Breast epithelium (tissue), 4 donors: ENCODE measurements around the gene EIPR1. TPM values are rescaled to one million over a fixed set of nuclear protein-coding genes. Genes with fewer than 3 reads are reported as not detected.

Source experiments
- DNase-seq, 2 donors: peaks; one replicate each; pipeline ENCODE4 v3.0.0-alpha.2; 2019; ENCODE audit warnings: low spot score in 2 of 2
- H3K27ac ChIP-seq, 2 donors: fragments of 200-600 bp; sonication (generic) in 1 of 2; one replicate each; pipeline ENCODE4 v1.5.1; 2016 to 2019; ENCODE audit warnings: mild to moderate bottlenecking in 1 of 2
- H3K27me3 ChIP-seq, 2 donors: fragments of 200-600 bp; sonication (generic) in 1 of 2; one replicate each; pipeline versions ENCODE4 v1.5.1 to v1.6.0; 2017 to 2019; ENCODE audit warnings: control low read depth in 1 of 2, mild to moderate bottlenecking in 1 of 2
- H3K36me3 ChIP-seq: fragments of 200-600 bp; one replicate; pipeline ENCODE4 v1.5.1; 2019
- H3K4me1 ChIP-seq, 2 donors: fragments of 200-600 bp; sonication (generic); one replicate each; pipeline ENCODE4 v1.5.1; 2016 to 2019; ENCODE audit warnings: control low read depth in 1 of 2
- H3K4me3 ChIP-seq, 3 donors: fragments of 200-600 bp; sonication (generic); 1 replicate in 2 of 3; 2 replicates in 1 of 3; pipeline ENCODE4 v1.5.1; 2016 to 2019; ENCODE audit warnings: mild to moderate bottlenecking in 3 of 3, moderate library complexity in 2 of 3
- H3K9me3 ChIP-seq, 2 donors: fragments of 200-600 bp; sonication (generic) in 1 of 2; one replicate each; pipeline ENCODE4 v1.5.1; 2016 to 2019; ENCODE audit warnings: control low read depth in 1 of 2
- POLR2A ChIP-seq: fragments of 450-650 bp; IDR thresholded peaks from one replicate; pipeline ENCODE4 v1.6.1; 2016; ENCODE audit warnings: antibody characterized with exemption, mild to moderate bottlenecking, moderate library complexity
- POLR2AphosphoS5 ChIP-seq, 3 donors: sonication (generic); formaldehyde crosslinking; IDR thresholded peaks; one replicate each; pipeline ENCODE4 v1.6.1; 2017; ENCODE audit warnings: antibody characterized with exemption in 3 of 3
- intact Hi-C: fragments of 100-400 bp; cut with DNase I; formaldehyde crosslinking; loops from one replicate; pipeline ENCODE4 v1.15.1; 2023; ENCODE audit warnings: low total_unique reads
- total RNA-seq, 3 donors: library from RNA; depleted of rRNA; stranded (reverse); fragments of >200 nt; gene quantifications; one replicate each; pipeline ENCODE4 v1.1.0, GENCODE V29; 2016
- TF ChIP-seq, protein P1 (sequence below), 3 donors: fragments of 450-650 bp; IDR thresholded peaks; one replicate each; pipeline ENCODE4 v1.5.1; 2016 to 2017; ENCODE audit warnings: antibody characterized with exemption in 3 of 3, mild to moderate bottlenecking in 3 of 3, moderate library complexity in 3 of 3

EIPR1 gene
- total RNA-seq, 3 donors from 2014 or later, result 12.8 to 31.0 (median 23.3) TPM

DNA sequence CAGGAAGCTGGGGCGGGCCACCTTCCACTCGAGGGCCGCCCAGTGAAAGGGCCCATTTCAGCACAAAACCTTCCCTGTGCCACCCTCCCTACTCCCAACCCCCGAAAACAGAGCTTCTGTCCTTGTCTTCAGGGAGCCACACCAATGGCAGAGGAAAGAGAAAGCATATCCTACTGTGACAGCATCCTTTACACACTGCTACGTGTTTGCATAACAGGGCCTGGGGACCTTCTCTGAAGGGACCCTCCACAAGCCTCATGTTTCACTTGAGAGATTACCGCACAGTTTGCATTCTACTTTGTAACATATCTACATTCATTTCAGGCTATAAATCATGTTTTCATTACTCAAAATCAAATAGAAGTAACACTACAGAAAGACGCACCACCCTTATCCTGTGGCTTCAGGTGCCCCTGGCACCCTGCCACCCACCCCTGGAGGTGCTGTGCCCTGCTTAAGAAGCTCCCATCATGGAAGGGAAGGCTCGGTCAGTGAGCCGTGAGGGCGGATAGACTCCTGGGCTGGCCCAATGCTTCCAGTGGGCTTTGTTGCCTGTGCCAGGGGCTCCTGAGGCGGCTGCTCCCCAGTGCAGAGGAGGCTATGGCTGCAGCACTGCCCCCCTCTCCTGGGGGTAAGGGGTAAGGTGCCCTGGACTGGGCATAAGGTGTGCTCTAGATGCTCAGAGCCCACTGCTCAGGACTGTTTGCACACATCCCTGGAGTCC, 52.0 kb downstream of the EIPR1 start:
- DNase-seq, result no peak
- intact Hi-C loops, result no loop called here
- TF ChIP-seq POLR2A, result no peak
- no peak for TF ChIP-seq POLR2AphosphoS5 (IDR thresholded peaks at IDR 0.05)
- TF ChIP-seq, protein P1, sequence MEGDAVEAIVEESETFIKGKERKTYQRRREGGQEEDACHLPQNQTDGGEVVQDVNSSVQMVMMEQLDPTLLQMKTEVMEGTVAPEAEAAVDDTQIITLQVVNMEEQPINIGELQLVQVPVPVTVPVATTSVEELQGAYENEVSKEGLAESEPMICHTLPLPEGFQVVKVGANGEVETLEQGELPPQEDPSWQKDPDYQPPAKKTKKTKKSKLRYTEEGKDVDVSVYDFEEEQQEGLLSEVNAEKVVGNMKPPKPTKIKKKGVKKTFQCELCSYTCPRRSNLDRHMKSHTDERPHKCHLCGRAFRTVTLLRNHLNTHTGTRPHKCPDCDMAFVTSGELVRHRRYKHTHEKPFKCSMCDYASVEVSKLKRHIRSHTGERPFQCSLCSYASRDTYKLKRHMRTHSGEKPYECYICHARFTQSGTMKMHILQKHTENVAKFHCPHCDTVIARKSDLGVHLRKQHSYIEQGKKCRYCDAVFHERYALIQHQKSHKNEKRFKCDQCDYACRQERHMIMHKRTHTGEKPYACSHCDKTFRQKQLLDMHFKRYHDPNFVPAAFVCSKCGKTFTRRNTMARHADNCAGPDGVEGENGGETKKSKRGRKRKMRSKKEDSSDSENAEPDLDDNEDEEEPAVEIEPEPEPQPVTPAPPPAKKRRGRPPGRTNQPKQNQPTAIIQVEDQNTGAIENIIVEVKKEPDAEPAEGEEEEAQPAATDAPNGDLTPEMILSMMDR (IDR thresholded peaks at IDR 0.05), result no peak

DNA sequence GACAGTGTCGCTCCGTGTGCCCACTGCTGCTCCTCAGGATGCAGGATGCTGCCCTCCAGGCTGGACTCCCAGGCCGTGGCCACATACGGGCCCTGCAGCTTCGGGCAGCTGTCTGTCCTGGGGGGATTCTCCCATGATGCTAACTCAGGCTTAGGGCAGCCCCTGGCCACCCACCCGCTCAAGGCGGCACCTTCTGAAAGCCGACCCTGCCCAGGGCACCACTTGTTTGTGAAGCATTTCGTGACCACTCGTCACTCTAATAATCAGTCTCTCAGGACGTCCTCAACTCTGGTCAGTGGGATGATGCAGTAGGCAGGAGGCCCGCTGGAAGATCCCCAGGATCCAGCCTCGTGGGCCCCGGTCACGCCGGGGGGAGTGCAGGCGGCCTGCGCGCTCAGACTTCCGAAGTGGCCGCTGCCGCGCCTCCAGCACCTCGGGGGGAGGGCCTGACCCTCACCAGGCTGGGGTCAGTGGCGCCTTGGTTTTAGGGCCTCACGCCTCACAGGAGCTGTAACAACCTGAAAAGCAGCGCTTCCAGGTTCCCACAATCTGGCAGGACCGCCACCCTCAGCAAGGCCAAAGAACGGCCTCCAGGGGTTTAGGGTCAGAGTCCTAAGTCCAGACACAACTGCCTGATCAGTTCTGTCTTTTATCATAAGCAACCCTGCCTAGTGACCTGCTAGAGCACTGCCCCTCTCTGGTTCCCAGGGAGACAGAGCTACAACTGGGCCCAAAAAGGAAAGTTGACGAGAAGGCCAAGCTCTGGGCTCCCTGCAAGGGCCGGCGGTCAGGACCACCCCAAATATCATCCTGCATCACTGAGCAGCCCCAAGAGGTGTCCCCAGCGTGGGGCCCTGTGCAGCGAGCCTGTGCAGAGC, 53.0 kb downstream of the EIPR1 start:
- TF ChIP-seq, protein P1 (IDR thresholded peaks at IDR 0.05), result no peak
- TF ChIP-seq POLR2A (no peak), POLR2AphosphoS5 (IDR thresholded peaks at IDR 0.05) (no peak)
- Histone ChIP-seq H3K4me3 (no peak overlapping the region), H3K27ac (no peak overlapping the region), H3K36me3 (no peaks in the 10 kb centered on the region), H3K27me3 (no peaks in the 10 kb centered on the region), H3K4me1 (no peaks in the 10 kb centered on the region), H3K9me3 (no peaks in the 10 kb centered on the region)
- intact Hi-C loops, result no loop called here
- DNase-seq, result no peak

More for the DNA sequence above, 52.0 kb downstream of the EIPR1 start:
- Histone ChIP-seq H3K4me1 (no peaks in the 10 kb centered on the region), H3K4me3 (no peak overlapping the region), H3K27me3 (no peaks in the 10 kb centered on the region), H3K27ac (no peak overlapping the region), H3K9me3 (no peaks in the 10 kb centered on the region), H3K36me3 (no peaks in the 10 kb centered on the region)

DNA sequence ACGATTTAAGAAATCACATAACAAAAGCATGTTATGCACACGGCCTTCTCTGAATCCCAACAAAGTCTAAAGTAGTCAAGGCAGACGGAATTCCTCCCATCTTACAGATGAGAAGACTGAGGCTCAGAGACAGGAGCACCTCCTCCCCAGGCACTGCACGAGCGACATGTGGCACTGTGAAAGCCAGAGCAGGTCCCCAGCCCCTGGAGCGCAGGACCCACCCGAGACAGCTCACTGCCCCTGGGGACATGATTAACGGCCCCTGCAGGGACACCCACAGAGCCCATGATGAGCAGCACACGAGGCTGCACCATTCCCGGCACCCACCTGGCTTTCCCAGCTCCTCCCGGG, 53.6 kb downstream of the EIPR1 start:
- Histone ChIP-seq H3K27ac (no peak overlapping the region), H3K36me3 (no peaks in the 10 kb centered on the region), H3K4me3 (no peak overlapping the region), H3K27me3 (no peaks in the 10 kb centered on the region), H3K4me1 (no peaks in the 10 kb centered on the region), H3K9me3 (no peaks in the 10 kb centered on the region)
- no peak for DNase-seq
- TF ChIP-seq, protein P1 (IDR thresholded peaks at IDR 0.05), result no peak
- TF ChIP-seq POLR2AphosphoS5 (IDR thresholded peaks at IDR 0.05) (no peak), POLR2A (no peak)
- intact Hi-C loops, result no loop called here

DNA sequence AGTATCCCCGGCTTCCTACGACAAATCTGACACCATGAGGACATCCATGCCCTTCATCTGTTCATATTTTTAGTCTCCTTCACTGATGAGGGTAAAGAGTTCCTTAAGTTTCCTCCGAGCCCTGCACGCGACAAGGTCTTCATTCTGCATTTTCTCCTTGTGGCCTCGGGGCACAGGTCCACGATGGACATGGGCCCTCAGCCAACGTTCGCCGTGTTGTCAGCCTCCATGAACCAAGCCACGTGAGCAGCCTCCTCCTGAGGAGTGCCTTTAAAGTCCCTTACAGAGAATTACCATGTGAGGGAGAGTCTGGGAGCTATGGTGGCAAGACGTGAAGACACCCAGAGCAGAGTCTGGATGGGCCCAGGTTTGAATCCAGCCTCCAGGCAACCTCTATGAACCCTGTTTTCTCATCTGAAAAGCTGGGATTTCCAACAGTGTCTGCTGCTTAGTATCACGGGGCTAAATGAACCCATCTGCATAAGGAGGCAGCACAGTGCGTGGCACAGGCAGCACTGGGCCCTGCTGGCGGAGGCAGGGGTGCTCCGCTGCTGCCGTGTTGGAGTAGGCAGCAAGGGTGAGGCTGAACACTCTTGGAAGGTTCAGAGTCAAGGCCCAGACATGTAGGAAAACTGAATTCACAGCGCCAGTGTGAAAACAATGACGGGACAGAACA, 54.1 kb downstream of the EIPR1 start:
- Histone ChIP-seq H3K27me3 (no peaks in the 10 kb centered on the region), H3K36me3 (no peaks in the 10 kb centered on the region), H3K27ac (no peak overlapping the region), H3K4me1 (no peaks in the 10 kb centered on the region), H3K4me3 (no peak overlapping the region), H3K9me3 (no peaks in the 10 kb centered on the region)
- TF ChIP-seq, protein P1 (IDR thresholded peaks at IDR 0.05), result no peak
- TF ChIP-seq POLR2A (no peak), POLR2AphosphoS5 (IDR thresholded peaks at IDR 0.05) (no peak)
- intact Hi-C loops, result no loop called here
- DNase-seq, result no peak
